ENCODE results near the gene SND1.
A peak's percentile ranks its signal among the peaks of the same experiment; 100 is the strongest.

Gene SND1

DNA sequence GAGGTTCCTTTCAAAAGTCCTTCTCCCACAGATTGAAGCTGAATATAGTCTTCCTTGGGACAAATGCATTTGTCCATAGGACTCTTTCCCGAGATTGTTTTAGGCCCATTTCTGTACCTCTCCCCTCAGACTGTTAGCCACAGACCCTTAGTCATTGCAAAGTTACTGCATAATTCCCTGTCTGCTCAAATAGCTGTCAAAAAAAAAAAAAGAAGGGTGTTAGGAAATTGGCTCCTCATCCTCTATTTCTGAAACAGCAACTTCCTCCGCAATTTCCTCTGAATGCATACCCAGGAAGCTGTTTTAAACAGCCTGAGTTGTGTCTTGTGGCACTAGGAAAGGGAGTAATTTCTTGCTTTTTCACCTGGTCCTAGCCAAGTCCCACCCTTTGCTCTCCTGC, 373.8 kb downstream of the SND1 start:
- Histone ChIP-seq H3K4me3 (replicated peaks; ENCODE audit: low read depth, low read length) (no peak overlapping the region), H3K27me3 (replicated peaks; ENCODE audit: control insufficient read depth, insufficient read depth, low read length) (no peaks in the 10 kb centered on the region), H3K36me3 (ENCODE audit: control insufficient read depth, insufficient read depth, low read length) (peaks cover 16% of the 10 kb centered on the region)
- TF ChIP-seq, protein P1, sequence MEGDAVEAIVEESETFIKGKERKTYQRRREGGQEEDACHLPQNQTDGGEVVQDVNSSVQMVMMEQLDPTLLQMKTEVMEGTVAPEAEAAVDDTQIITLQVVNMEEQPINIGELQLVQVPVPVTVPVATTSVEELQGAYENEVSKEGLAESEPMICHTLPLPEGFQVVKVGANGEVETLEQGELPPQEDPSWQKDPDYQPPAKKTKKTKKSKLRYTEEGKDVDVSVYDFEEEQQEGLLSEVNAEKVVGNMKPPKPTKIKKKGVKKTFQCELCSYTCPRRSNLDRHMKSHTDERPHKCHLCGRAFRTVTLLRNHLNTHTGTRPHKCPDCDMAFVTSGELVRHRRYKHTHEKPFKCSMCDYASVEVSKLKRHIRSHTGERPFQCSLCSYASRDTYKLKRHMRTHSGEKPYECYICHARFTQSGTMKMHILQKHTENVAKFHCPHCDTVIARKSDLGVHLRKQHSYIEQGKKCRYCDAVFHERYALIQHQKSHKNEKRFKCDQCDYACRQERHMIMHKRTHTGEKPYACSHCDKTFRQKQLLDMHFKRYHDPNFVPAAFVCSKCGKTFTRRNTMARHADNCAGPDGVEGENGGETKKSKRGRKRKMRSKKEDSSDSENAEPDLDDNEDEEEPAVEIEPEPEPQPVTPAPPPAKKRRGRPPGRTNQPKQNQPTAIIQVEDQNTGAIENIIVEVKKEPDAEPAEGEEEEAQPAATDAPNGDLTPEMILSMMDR (IDR thresholded peaks at IDR 0.05; ENCODE audit: insufficient read depth, low read length, poor library complexity, severe bottlenecking): no peak
- no peak for DNase-seq (ENCODE audit: extremely low read depth, insufficient read length)

DNA sequence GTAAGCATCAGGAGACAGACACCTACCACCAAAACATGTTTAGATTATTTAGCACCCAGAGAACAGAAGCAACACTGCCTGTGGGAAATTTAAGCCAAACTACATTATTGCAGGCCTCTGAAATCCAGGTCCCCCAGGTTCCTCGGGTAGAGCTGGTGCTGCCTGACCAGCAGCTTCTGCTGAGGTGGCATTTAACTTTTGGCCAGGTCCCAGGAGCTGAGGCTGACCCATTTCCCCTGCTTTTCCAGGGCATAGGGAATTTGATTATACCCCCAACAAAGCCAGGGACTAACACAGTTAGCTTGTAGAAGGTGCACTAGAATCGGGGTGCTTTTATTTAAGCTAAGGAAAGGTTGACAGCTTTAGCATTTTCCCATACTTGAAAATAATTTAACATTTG, 374.6 kb downstream of the SND1 start:
- no peak overlapping the region for H3K4me3 ChIP-seq (replicated peaks; ENCODE audit: low read depth, low read length)
- no peak for DNase-seq (ENCODE audit: extremely low read depth, insufficient read length)
- TF ChIP-seq, protein P1 (IDR thresholded peaks at IDR 0.05; ENCODE audit: insufficient read depth, low read length, poor library complexity, severe bottlenecking): no peak
- H3K36me3 ChIP-seq (ENCODE audit: control insufficient read depth, insufficient read depth, low read length): peaks cover 15% of the 10 kb centered on the region
- no peaks in the 10 kb centered on the region for H3K27me3 ChIP-seq (replicated peaks; ENCODE audit: control insufficient read depth, insufficient read depth, low read length)

DNA sequence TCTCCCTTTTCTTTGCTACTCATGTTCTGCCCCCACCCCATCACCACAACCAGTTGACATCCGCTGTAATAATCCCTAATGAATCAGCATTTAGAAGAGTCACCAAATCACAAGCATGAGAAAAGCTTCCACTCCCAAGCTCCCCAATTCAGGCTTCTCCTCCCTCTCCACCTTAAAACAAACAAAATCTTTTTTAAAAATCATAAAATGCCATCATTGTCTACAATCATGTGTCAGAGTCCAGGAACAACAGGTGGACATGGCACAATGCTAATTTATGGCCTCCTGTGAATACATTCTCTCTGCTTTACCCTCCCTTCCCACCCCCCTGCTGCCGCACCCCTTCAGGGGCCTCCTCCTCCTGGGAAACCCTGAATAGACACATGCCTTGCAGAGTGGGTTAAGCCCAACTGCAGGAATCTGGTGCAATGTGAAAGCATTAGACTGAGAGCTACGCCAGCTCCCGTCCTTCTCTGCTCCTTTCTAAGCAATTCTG, 375.5 kb downstream of the SND1 start:
- DNase-seq (ENCODE audit: extremely low read depth, insufficient read length): no peak
- H3K4me3 ChIP-seq (replicated peaks; ENCODE audit: low read depth, low read length): no peak overlapping the region
- H3K36me3 ChIP-seq (ENCODE audit: control insufficient read depth, insufficient read depth, low read length): peaks cover 15% of the 10 kb centered on the region
- TF ChIP-seq, protein P1 (IDR thresholded peaks at IDR 0.05; ENCODE audit: insufficient read depth, low read length, poor library complexity, severe bottlenecking): no peak
- no peaks in the 10 kb centered on the region for H3K27me3 ChIP-seq (replicated peaks; ENCODE audit: control insufficient read depth, insufficient read depth, low read length)

DNA sequence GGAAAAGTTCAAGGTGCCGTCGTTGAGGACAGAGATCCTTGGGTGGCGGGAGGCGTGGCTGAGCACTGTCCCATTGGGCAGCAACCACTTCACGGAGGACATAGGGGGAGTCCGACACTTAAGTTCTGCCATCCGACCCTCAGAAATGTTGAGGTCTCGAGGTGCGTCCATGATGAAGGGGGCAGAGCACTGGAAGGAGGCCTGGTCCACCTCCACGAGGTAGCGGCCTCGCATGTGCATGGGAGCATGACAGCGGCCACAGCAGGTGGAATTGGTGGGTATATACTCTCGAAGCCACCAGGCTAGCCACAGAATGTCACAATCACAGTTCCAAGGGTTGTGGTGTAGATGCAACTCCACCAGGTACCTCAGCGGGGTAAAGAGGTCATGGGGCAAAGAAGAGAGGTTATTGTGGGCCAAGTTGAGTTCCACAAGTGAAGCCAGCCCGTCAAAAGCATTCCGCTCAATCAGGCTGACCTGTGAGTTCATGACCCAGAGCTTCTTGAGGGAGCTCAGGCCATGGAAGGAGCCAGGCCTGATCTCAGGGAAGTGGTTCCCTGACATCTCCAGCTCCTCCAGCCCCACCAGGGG, 377.5 kb downstream of the SND1 start:
- TF ChIP-seq, protein P1 (IDR thresholded peaks at IDR 0.05; ENCODE audit: insufficient read depth, low read length, poor library complexity, severe bottlenecking): no peak
- H3K36me3 ChIP-seq (ENCODE audit: control insufficient read depth, insufficient read depth, low read length): peaks cover 11% of the 10 kb centered on the region
- no peaks in the 10 kb centered on the region for H3K27me3 ChIP-seq (replicated peaks; ENCODE audit: control insufficient read depth, insufficient read depth, low read length)
- H3K4me3 ChIP-seq (replicated peaks; ENCODE audit: low read depth, low read length): no peak overlapping the region
- DNase-seq (ENCODE audit: extremely low read depth, insufficient read length): no peak

DNA sequence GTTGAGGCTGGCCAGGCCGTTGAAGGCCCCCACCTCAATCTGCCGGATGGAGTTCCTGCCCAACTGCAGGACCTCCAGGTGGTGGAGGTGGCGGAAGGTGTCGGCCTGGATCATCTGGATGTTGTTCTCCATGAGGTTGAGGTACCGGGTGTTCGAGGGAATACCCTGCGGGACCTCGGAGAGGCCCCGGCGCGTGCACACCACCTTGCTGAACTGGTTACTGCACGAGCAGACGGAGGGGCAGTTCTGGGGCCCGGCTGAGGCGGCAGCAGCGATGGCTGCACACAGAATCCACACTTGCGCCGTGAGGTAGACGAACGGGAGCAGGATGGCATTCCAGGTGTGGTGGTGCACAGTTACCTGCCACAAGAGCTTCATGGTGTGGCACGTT, 378.3 kb downstream of the SND1 start:
- peak overlapping the region; percentile 29 for H3K4me3 ChIP-seq (replicated peaks; ENCODE audit: low read depth, low read length)
- H3K27me3 ChIP-seq (replicated peaks; ENCODE audit: control insufficient read depth, insufficient read depth, low read length): no peaks in the 10 kb centered on the region
- TF ChIP-seq, protein P1 (IDR thresholded peaks at IDR 0.05; ENCODE audit: insufficient read depth, low read length, poor library complexity, severe bottlenecking): no peak
- DNase-seq (ENCODE audit: extremely low read depth, insufficient read length): no peak
- H3K36me3 ChIP-seq (ENCODE audit: control insufficient read depth, insufficient read depth, low read length): peaks cover 10% of the 10 kb centered on the region
